HCT116 (cell line): ENCODE measurements around the gene POLRMT.

Experiments used
- CTCF ChIP-seq, 3 experiments: fragments of 200-600 bp in 1 of 3; sonication (generic) in 1 of 3; IDR thresholded peaks in 2 of 3; conservative IDR thresholded peaks in 1 of 3; 2 replicates each; pipeline ENCODE4 v1.5.1; 2012 to 2017; ENCODE audit warnings: low read depth in 2 of 3, low read length in 2 of 3, antibody characterized with exemption in 1 of 3, borderline replicate concordance in 1 of 3, control low read depth in 1 of 3, mild to moderate bottlenecking in 1 of 3, mixed read lengths in 1 of 3, mixed run types in 1 of 3, moderate library complexity in 1 of 3; ENCODE audit not compliant: insufficient read depth in 1 of 3
- EGR1 ChIP-seq: IDR thresholded peaks from 2 replicates; pipeline ENCODE4 v1.6.1; 2012; ENCODE audit warnings: low read depth
- ELF1 ChIP-seq: IDR thresholded peaks from 2 replicates; pipeline ENCODE4 v1.6.1; 2012; ENCODE audit warnings: low read depth, borderline replicate concordance
- EZH2 ChIP-seq: fragments of 200-600 bp; sonication (generic); IDR thresholded peaks from 2 replicates; pipeline ENCODE4 v1.6.1; 2017; ENCODE audit warnings: antibody characterized with exemption, mixed run types
- EZH2phosphoT487 ChIP-seq: fragments of 200-600 bp; IDR thresholded peaks from 2 replicates; pipeline ENCODE4 v1.6.1; 2018; ENCODE audit warnings: antibody characterized with exemption, borderline replicate concordance
- JUND ChIP-seq: IDR thresholded peaks from 2 replicates; pipeline ENCODE4 v1.6.1; 2012
- POLR2A ChIP-seq: IDR thresholded peaks from 2 replicates; pipeline ENCODE4 v1.7.0; 2011; ENCODE audit warnings: borderline replicate concordance; ENCODE audit not compliant: insufficient read depth, insufficient read length; ENCODE audit errors: extremely low read depth
- POLR2AphosphoS5 ChIP-seq: IDR thresholded peaks from 2 replicates; pipeline ENCODE4 v1.6.1; 2011; ENCODE audit warnings: mild to moderate bottlenecking, low read depth, low read length, moderate library complexity
- RAD21 ChIP-seq: IDR thresholded peaks from 2 replicates; pipeline ENCODE4 v1.6.1; 2012; ENCODE audit warnings: low read depth, mild to moderate bottlenecking
- SRF ChIP-seq: IDR thresholded peaks from 2 replicates; pipeline ENCODE4 v1.6.1; 2012; ENCODE audit warnings: low read depth

- TF ChIP-seq EZH2 (no peak), ELF1 (no peak), CTCF (IDR thresholded peaks at IDR 0.05 in 2 of 3, conservative IDR thresholded peaks at IDR 0.05 in 1 of 3; ENCODE audit: borderline replicate concordance in 1 of 3, insufficient read depth in 1 of 3, low read depth in 2 of 3, low read length in 2 of 3) (no peak), POLR2A (no peak), SRF (no peak), POLR2AphosphoS5 (no peak), JUND (no peak), RAD21 (no peak), EGR1 (no peak), EZH2phosphoT487 (no peak)
Observed at GRCh38 chr19:579111-579841, 54.1 kb downstream of the POLRMT start.
